ENCODE results near the gene SLC25A51.

DNA sequence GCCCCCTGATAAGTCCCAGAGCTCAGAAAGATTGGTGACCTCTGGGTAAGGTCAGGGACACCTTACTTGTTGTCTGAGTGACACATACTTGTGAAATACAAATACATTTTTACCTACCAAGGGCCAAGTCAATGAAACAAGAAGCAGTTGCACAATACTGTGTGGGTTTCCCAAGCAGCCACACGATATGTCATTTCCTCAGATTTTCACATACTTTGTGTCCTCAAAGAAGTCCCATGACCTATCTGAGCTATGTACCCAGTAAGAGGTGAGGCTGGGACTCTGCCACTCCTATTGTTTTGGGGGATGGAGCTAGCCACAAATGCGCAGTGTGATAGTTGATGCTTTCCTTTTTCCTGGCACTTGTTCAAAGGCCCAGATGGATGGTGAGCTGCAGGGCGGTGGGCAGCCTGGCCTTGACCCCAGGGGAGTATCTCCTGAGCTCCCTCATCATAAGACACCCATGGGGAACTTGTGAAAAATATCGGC, 4.8 kb upstream of the SLC25A51 start:
- TF ChIP-seq, protein P1, sequence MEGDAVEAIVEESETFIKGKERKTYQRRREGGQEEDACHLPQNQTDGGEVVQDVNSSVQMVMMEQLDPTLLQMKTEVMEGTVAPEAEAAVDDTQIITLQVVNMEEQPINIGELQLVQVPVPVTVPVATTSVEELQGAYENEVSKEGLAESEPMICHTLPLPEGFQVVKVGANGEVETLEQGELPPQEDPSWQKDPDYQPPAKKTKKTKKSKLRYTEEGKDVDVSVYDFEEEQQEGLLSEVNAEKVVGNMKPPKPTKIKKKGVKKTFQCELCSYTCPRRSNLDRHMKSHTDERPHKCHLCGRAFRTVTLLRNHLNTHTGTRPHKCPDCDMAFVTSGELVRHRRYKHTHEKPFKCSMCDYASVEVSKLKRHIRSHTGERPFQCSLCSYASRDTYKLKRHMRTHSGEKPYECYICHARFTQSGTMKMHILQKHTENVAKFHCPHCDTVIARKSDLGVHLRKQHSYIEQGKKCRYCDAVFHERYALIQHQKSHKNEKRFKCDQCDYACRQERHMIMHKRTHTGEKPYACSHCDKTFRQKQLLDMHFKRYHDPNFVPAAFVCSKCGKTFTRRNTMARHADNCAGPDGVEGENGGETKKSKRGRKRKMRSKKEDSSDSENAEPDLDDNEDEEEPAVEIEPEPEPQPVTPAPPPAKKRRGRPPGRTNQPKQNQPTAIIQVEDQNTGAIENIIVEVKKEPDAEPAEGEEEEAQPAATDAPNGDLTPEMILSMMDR (IDR thresholded peaks at IDR 0.05) = no peak
- TF ChIP-seq POLR2A (IDR thresholded peaks at IDR 0.05) = no peak

Data from breast epithelium (tissue), 3 donors.